GM23338 (cell line): ENCODE measurements around the gene STX8.

Source experiments
- CTCF ChIP-seq, 2 experiments: fragments of 200-600 bp in 1 of 2; sonication (generic) in 1 of 2; conservative IDR thresholded peaks; 2 replicates each; pipeline versions ENCODE4 v1.5.1 to v1.6.1; 2016 to 2017; ENCODE audit warnings: antibody characterized with exemption in 2 of 2, low read depth in 2 of 2, mild to moderate bottlenecking in 2 of 2, moderate library complexity in 1 of 2
- POLR2AphosphoS5 ChIP-seq: IDR thresholded peaks from 2 replicates; pipeline ENCODE4 v1.6.1; 2016; ENCODE audit warnings: antibody characterized with exemption, low read depth
- STAT1 ChIP-seq: IDR thresholded peaks from one replicate; pipeline ENCODE4 v1.6.1; 2016; ENCODE audit warnings: antibody characterized with exemption; ENCODE audit not compliant: unreplicated experiment

- no peak for TF ChIP-seq STAT1
- no peak for TF ChIP-seq CTCF (conservative IDR thresholded peaks at IDR 0.05; ENCODE audit: low read depth in 2 of 2)
- no peak for TF ChIP-seq POLR2AphosphoS5
Observed at GRCh38 chr17:9285602-9286427, 289.8 kb downstream of the STX8 start.
